Right ventricle myocardium inferior (tissue), 1 donor: Measurements from ENCODE around the gene SIN3B. TPM values are rescaled to one million over a fixed set of nuclear protein-coding genes. Genes with fewer than 3 reads are reported as not detected.
"Not testable (repeated sequence)": the region's sequence is repeated elsewhere in the genome, so short reads cannot be mapped to it uniquely, and the experiment has no call there.

Experiments used
- ATAC-seq: fragments of 200-7000 bp; cut with Tn5 transposase; one replicate; pipeline ENCODE4 v1.9.1; 2020; ENCODE audit warnings: mild to moderate bottlenecking, moderate library complexity
- DNase-seq: peaks from one replicate; pipeline ENCODE4 v3.0.0; 2021; ENCODE audit errors: missing footprints
- intact Hi-C: fragments of 100-400 bp; cut with DNase I; formaldehyde crosslinking; loops from one replicate; pipeline ENCODE4 v1.11.0; 2022
- total RNA-seq: library from RNA; stranded (reverse); fragmentation: NEBNext Ultra II Directional; extraction: Animal tissue kit (Norgen Biotek cat#: 25700); gene quantifications from one replicate; pipeline ENCODE4 v1.2.1, GENCODE V29; 2021
- donor health status: DM: no; HTN: yes; CAD: no; lungs with severe emphysema.

SIN3B gene
- total RNA-seq, 1 donor from 2014 or later, result 27.8 TPM

GRCh38 chr19:16861011-16861410, 31.8 kb downstream of the SIN3B start:
- intact Hi-C loops, result no loop called here
- DNase-seq (no peak), ATAC-seq (no peak)

- DNase-seq (no peak), ATAC-seq (no peak)
- intact Hi-C loops, result no loop called here
Measured at GRCh38 chr19:16861834-16862233, 32.6 kb downstream of the SIN3B start.

GRCh38 chr19:16862826-16863415, 33.7 kb downstream of the SIN3B start:
- intact Hi-C loops, result no loop called here
- DNase-seq (no peak), ATAC-seq (no peak)

- ATAC-seq, result no peak
- DNase-seq, result no peak
- intact Hi-C loops, result no loop called here
Measured at GRCh38 chr19:16867211-16867610, 38.0 kb downstream of the SIN3B start.

GRCh38 chr19:16868423-16869130, 39.4 kb downstream of the SIN3B start:
- intact Hi-C loops, result no loop called here
- no peak for ATAC-seq
- DNase-seq, result no peak

- ATAC-seq (no peak), DNase-seq (no peak)
- intact Hi-C loops, result no loop called here
Measured at GRCh38 chr19:16869331-16869972, 40.3 kb downstream of the SIN3B start.

- no peak for ATAC-seq
- DNase-seq, result no peak
- intact Hi-C loops, result no loop called here
Measured at GRCh38 chr19:16871871-16872270, 42.7 kb downstream of the SIN3B start.

- peak; percentile 66 for DNase-seq
- intact Hi-C loops, result no loop called here
Measured at GRCh38 chr19:16872728-16873127, 43.5 kb downstream of the SIN3B start.

GRCh38 chr19:16873594-16873993, 44.4 kb downstream of the SIN3B start:
- intact Hi-C loops, result no loop called here
- ATAC-seq, result no peak

More at GRCh38 chr19:16872728-16873127, 43.5 kb downstream of the SIN3B start:
- ATAC-seq, result no peak

GRCh38 chr19:16874250-16874977, 45.2 kb downstream of the SIN3B start:
- no peak for ATAC-seq

More at GRCh38 chr19:16873594-16873993, 44.4 kb downstream of the SIN3B start:
- DNase-seq, result no peak

GRCh38 chr19:16874978-16875299, 45.7 kb downstream of the SIN3B start:
- intact Hi-C loops, DNase-seq, ATAC-seq: not testable (repeated sequence)

More at GRCh38 chr19:16874250-16874977, 45.2 kb downstream of the SIN3B start:
- no peak for DNase-seq
- intact Hi-C loops, result no loop called here

GRCh38 chr19:16875584-16876555, 46.7 kb downstream of the SIN3B start:
- DNase-seq, result no peak
- no peak for ATAC-seq
- intact Hi-C loops, result no loop called here

GRCh38 chr19:16876904-16877361, 47.7 kb downstream of the SIN3B start:
- intact Hi-C loops, result no loop called here
- ATAC-seq (no peak), DNase-seq (no peak)

GRCh38 chr19:16877581-16877980, 48.4 kb downstream of the SIN3B start:
- ATAC-seq (no peak), DNase-seq (no peak)
- intact Hi-C loops, result no loop called here

GRCh38 chr19:16878181-16878965, 49.2 kb downstream of the SIN3B start:
- DNase-seq, result no peak
- peak; percentile 29 for ATAC-seq
- intact Hi-C loops, result no loop called here

GRCh38 chr19:16880884-16881554, 51.8 kb downstream of the SIN3B start:
- no peak for ATAC-seq
- intact Hi-C loops, result no loop called here
- no peak for DNase-seq

GRCh38 chr19:16882146-16882545, 52.9 kb downstream of the SIN3B start:
- intact Hi-C loops, result no loop called here
- no peak for ATAC-seq
- no peak for DNase-seq
